Activated effector memory CD4-positive, alpha-beta T cell treated with Interleukin-2 at 50 U/mL for 16 hours (primary cell): Measurements from ENCODE around the gene SCD5.

Source experiments
- DNase-seq: peaks from one replicate; pipeline ENCODE4 v3.0.0-alpha.2; 2020

SCD5 gene

GRCh38 chr4:82623121-82623683 is 175.4 kb downstream of the SCD5 start:
- no peak for DNase-seq

GRCh38 chr4:82621251-82621650 is 177.3 kb downstream of the SCD5 start:
- no peak for DNase-seq

GRCh38 chr4:82620126-82620735 is 178.4 kb downstream of the SCD5 start:
- DNase-seq: no peak

- DNase-seq: no peak
Measured at GRCh38 chr4:82618103-82618720, 180.4 kb downstream of the SCD5 start.

- DNase-seq: no peak
Measured at GRCh38 chr4:82614838-82615449, 183.7 kb downstream of the SCD5 start.

- DNase-seq: no peak
Measured at GRCh38 chr4:82613121-82613520, 185.5 kb downstream of the SCD5 start.

- DNase-seq: no peak
Measured at GRCh38 chr4:82611982-82612381, 186.6 kb downstream of the SCD5 start.

GRCh38 chr4:82611527-82611926 is 187.1 kb downstream of the SCD5 start:
- no peak for DNase-seq

GRCh38 chr4:82610041-82610440 is 188.6 kb downstream of the SCD5 start:
- no peak for DNase-seq

- DNase-seq: no peak
Measured at GRCh38 chr4:82606622-82607021, 192.0 kb downstream of the SCD5 start.

GRCh38 chr4:82604522-82604921 is 194.1 kb downstream of the SCD5 start:
- no peak for DNase-seq

- no peak for DNase-seq
Measured at GRCh38 chr4:82601242-82602015, 197.2 kb downstream of the SCD5 start.

GRCh38 chr4:82599336-82599735 is 199.3 kb downstream of the SCD5 start:
- no peak for DNase-seq

GRCh38 chr4:82594456-82594855 is 204.1 kb downstream of the SCD5 start:
- no peak for DNase-seq

GRCh38 chr4:82593411-82593810 is 205.2 kb downstream of the SCD5 start:
- no peak for DNase-seq

- no peak for DNase-seq
Measured at GRCh38 chr4:82592639-82593038, 206.0 kb downstream of the SCD5 start.

GRCh38 chr4:82591592-82591991 is 207.0 kb downstream of the SCD5 start:
- DNase-seq: no peak

GRCh38 chr4:82589756-82590155 is 208.8 kb downstream of the SCD5 start:
- DNase-seq: no peak

GRCh38 chr4:82588771-82589270 is 209.8 kb downstream of the SCD5 start:
- DNase-seq: no peak

- no peak for DNase-seq
Measured at GRCh38 chr4:82587826-82588540, 210.6 kb downstream of the SCD5 start.

- no peak for DNase-seq
Measured at GRCh38 chr4:82585690-82586435, 212.7 kb downstream of the SCD5 start.

GRCh38 chr4:82584931-82585330 is 213.7 kb downstream of the SCD5 start:
- no peak for DNase-seq
